Gastroesophageal sphincter (tissue), 3 donors: ENCODE results near the gene HS3ST4.

ENCODE experiments used
- CTCF ChIP-seq, 4 experiments: fragments of 200-600 bp in 2 of 4; fragments of 450-650 bp in 2 of 4; sonication (generic) in 1 of 4; IDR thresholded peaks; one replicate each; pipeline ENCODE4 v1.5.1; 2017 to 2019; ENCODE audit warnings: antibody characterized with exemption in 4 of 4, mild to moderate bottlenecking in 2 of 4, moderate library complexity in 2 of 4
- EP300 ChIP-seq: sonication (generic); formaldehyde crosslinking; IDR thresholded peaks from one replicate; pipeline ENCODE4 v1.6.1; 2017; ENCODE audit warnings: antibody characterized with exemption, mild to moderate bottlenecking
- POLR2A ChIP-seq, 2 donors: fragments of 450-650 bp; IDR thresholded peaks; one replicate each; pipeline ENCODE4 v1.6.1; 2017; ENCODE audit warnings: antibody characterized with exemption in 2 of 2, mild to moderate bottlenecking in 2 of 2, moderate library complexity in 1 of 2
- POLR2AphosphoS5 ChIP-seq: sonication (generic); formaldehyde crosslinking; IDR thresholded peaks from one replicate; pipeline ENCODE4 v1.6.1; 2017; ENCODE audit warnings: antibody characterized with exemption

- TF ChIP-seq CTCF (IDR thresholded peaks at IDR 0.05) (no peak), POLR2AphosphoS5 (no peak), POLR2A (IDR thresholded peaks at IDR 0.05) (no peak), EP300 (no peak)
Observed at GRCh38 chr16:26108836-26109505, 417.2 kb downstream of the HS3ST4 start.
